ENCODE measurements around the gene SAFB.
"Not testable (repeated sequence)": the region's sequence is repeated elsewhere in the genome, so short reads cannot be mapped to it uniquely, and the experiment has no call there.

Gene SAFB

GRCh38 chr19:5595745-5596144 lies 27.1 kb upstream of the SAFB start:
- DNase-seq = no peak

GRCh38 chr19:5600797-5601196 lies 22.1 kb upstream of the SAFB start:
- DNase-seq = no peak

DNA sequence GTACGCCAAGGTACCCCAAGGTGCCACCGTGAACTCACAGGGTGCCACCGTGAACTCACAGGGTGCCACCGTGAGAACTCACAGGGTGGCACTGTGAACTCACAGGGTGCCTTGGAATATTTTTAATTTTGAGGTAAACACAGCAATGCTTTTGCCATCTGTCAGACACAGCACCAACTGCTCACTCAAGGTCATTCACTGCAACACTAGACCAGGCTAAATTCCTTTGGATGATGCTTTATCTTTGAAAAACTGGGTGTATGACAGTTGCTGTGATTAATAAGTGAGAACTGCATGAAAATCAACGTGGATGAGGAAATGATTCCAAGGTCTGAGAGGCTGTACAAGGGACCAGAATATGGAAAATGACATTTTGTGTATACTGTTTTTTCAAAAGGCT lies 19.3 kb upstream of the SAFB start:
- no peak for DNase-seq

DNA sequence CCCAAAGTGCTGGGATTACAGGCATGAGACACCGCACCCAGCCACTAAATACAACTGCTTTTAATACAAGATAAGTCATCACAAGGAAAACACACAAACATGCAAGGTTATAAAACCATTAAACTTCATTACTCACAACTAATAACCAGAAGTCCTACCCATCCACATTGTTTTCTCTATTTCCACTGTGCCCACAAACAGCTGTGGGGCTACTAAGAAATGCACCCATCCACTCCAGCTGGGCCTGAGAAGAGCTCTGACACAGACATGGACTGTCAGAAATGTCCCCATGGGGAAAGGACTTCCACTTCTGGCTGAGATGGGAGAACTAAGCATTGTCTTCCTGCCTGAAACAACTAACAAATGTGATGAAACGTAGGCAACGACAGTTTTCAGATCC lies 17.5 kb upstream of the SAFB start:
- DNase-seq = no peak

DNA sequence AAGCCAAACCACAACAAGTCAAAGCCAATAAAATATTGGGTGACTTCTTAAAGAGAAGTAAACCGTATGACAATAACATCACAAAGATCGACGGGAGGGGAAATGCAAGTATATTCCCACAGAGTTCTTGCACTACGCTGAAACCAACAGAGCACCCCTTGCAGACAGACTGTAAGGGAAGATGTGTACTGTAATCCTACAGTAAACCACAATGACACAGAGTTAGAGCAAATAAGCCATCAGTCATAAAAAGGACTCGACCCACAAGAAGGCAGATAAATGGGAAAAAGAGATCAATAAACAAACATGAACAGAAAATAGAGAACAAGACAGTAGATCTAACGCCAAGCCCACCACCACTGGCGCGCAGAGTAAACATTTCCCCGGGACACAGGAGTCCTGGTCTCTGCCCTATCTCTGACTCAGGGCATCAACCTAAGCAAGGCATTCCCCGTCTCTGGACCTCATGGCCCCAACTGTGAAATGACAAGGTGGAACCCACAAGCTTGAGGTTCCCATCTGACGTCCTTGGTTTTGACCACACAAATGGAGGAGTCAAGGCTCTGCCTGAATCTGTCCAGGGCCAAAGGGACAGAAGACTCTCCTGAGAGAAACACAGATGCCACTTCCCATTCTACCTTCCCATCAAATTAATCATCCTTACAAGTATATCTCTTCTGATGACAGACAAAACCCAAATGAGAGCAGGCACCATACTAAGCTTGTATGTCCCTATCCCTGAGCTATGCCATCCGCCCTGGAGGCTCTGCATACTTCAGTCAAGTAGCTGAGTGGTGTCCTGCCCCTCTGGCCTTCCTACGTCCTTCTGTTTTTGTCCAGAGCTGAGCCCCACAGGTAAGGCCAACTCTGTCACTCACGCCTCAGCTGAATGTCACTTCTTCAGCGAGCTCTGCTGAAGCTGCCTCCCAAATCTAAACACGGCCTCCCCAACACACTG lies 15.3 kb upstream of the SAFB start:
- DNase-seq = no peak

- no peak for DNase-seq
These were observed 14.6 kb upstream of the SAFB start for GRCh38 chr19:5608291-5608690.

- DNase-seq = not testable (repeated sequence)
These were observed 14.1 kb upstream of the SAFB start for GRCh38 chr19:5608766-5609165.

DNA sequence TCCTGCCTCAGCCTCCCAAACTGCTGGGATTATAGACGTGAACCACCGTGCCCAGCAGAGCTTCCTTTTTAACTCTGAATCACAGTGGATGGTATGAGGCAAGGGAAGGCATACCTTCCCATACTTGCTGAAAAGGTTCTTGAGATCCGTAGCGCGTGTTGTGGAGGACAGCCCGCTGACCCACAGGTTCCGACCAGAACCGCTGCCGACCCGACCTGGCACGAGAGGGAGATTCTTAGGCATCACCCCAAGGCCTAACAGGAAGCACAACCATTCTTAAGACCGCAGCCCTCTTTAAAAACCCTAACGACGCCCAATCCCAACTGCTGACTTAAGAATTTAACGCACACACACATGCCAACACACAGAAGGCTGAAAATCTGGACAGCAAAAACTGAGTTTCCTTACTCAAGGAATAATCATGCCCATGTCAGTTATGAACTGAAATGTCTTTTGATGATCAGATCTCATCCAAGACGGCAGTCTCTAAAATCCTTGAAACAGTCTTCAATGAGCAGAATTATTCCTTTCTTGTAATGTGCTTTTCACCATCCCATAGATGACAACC lies 12.9 kb upstream of the SAFB start:
- DNase-seq = no peak

- DNase-seq = no peak
These were observed 9.7 kb upstream of the SAFB start for GRCh38 chr19:5612891-5613865.

DNA sequence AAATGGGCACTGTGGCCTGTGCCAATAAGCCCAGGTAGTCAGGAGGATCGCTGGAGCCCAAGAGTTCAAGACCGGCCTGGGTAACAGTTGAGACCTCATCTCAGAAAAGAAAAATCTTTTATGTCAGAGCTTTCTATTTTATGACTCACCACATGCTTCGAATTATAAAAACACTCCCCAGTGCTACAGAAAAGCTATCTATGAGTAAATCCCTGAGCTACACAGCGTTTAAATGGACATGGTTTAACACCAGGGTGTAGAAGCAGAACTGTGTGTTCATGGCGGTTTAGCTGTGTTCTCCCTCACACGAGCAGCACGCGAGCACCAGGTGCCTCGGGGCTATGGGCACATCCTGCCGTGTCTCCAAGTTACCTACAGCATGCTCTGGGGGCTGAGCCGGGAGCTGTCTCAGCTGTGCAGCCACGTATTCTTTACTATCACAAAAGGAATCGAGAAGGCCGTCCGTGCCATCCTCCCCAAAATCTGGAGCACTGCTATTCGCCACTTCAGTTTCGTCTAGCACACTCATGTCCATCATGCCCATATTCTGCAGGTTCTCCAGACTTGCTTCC lies 7.0 kb upstream of the SAFB start:
- DNase-seq = no peak

DNA sequence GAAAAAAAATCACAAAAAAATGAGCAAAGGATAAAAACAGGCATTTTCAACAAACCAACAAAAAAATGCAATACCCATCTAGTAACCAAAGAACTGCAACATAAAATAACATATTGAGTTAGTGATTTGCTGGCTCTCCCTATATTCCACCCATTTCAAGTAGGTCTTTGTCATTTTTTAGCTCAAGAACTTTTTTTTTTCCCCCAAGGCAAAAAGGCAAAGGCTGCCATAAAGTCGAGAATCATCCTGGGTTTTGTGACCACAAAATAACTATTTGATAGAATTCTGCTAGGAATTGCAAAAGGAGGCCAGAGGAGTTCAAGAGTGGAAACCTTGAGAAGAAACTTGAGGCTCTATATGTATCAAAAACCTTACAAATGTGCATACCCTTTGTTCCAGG lies 5.8 kb upstream of the SAFB start:
- DNase-seq = no peak

GRCh38 chr19:5618591-5618990 lies 4.3 kb upstream of the SAFB start:
- DNase-seq = no peak

GRCh38 chr19:5619946-5620345 lies 2.9 kb upstream of the SAFB start:
- DNase-seq = no peak

- DNase-seq = no peak
These were observed 1.5 kb upstream of the SAFB start for GRCh38 chr19:5621311-5621944.

DNA sequence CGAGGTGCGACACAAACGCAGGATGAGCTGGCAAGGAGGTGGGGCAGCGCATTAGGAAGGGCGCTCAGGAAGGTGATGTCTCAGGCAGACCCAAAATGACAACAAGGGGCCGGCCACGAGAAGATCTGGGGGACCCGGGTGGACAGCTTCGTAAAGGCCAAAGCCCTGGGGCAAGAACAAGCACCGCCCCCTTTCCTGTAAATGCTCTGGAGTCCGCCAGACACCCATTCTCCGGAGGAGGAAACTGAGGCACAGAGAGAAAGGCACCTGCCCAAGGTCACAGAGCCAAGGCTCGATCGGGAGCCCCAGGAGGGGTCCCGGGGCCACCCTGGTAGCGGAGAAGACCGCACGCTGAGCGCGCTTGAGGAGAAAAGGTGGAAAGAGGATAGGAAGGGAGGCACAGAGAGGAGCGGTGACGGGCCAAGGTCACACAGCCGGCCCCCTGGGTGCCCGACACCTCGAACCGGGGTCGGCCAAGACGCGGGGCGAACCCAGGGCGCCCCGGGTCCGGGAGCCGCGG lies 878 bp upstream of the SAFB start:
- no peak for DNase-seq

- DNase-seq = no peak
These were observed 624 bp downstream of the SAFB start for GRCh38 chr19:5623397-5624017.

DNA sequence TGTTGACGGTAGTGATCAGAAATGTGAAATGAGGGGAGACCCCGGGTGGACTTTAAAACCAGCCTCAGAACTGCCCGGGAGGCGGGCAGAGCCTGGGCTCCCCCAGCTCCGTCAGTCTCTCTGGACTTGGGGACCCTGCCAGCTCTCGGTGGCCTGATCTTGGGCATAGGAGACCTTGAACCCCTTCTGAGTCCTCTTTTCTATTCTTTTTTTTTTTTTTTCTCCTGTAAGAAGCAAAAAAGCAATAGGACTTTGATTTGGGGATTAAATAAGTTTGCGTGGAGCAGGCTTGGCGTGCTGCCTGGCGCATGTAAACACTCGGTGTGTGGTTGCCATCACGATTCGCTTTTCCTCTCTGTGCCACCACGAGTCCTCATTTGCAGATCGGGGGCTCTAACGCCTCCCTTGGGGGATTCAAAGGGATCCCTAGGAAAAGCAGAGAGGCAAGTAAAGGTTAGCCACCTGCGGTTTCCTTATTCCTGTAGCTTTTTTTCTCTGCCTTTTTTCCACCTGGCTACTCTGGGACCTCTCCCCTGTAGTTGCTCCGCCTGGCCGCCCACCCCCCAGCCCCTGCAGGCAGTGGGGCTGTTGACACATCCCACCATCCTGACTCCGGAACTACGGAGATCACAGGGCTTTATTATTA lies 1.3 kb downstream of the SAFB start:
- DNase-seq = no peak

DNA sequence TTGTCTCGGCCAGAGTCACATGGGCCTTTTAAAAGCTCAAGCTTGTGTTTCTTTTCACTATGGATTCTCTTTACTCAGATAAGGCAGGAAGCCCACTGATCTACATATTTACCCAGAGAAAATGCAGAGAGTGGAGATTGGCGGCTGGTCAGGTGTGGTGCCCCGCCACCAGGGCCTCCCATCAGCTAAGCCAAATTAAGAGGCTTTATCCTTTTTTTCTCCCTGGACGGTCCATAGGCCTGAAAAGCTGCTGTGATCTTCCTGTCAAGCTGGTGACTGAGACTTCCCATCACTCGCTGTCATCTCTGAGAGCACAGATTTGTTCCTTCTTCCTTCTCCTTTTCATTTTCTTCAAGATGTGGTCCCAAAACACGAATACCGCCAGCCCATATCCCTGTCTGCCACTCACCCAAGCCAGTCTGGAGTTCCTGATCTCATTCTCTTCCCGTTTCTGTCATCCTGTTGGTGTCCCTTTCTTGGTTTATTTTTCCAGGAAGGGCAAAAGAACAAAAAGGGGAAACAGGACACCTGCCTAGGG lies 1.9 kb downstream of the SAFB start:
- no peak for DNase-seq

- no peak for DNase-seq
These were observed 2.8 kb downstream of the SAFB start for GRCh38 chr19:5625641-5626040.

DNA sequence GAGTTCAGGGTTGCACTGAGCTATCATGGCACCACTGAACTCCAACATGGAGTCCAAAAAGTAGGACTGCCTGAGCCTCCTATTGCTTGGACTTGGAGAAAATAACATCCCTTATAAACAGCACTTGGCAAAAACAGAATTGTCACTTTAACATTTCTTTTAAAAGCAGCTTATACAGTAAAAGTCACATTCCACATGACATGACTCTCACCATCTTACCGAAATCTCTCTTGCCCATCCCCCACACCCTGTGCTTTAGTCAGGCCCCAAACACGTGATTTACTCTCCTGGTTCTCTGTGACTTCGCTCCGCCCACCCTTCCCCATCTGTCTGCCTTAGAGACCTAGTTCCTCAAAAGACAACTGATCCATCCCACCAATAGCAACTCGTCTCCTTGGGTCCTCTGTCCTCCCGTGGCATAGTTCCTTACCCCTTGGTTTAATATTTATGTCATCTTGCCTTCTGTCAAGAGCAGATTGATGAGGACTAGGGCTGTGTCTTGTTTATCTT lies 4.6 kb downstream of the SAFB start:
- DNase-seq = no peak

DNA sequence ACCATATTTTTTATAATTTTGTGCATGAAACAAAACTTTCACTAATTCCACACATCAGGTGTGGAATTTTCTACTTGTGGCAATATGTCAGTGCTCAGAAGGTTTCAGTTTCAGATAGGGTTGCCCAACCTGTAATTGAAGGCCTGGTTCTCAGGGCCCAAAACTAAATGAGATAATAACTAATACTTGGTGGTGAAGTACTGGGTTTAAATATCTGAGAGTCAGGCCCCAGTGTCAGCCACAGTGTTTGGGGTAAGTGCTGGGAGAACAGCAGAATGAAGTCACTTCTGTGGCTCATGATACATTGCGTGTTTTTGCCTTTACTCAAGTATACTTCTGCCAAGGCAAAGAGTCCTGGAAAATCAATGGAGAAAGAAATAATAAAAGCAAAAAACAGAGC lies 5.6 kb downstream of the SAFB start:
- no peak for DNase-seq
